ENCODE results near the gene TRIM33.

GRCh38 chr1:114462963-114463362 lies 48.0 kb downstream of the TRIM33 start:
- TF ChIP-seq, protein P1, sequence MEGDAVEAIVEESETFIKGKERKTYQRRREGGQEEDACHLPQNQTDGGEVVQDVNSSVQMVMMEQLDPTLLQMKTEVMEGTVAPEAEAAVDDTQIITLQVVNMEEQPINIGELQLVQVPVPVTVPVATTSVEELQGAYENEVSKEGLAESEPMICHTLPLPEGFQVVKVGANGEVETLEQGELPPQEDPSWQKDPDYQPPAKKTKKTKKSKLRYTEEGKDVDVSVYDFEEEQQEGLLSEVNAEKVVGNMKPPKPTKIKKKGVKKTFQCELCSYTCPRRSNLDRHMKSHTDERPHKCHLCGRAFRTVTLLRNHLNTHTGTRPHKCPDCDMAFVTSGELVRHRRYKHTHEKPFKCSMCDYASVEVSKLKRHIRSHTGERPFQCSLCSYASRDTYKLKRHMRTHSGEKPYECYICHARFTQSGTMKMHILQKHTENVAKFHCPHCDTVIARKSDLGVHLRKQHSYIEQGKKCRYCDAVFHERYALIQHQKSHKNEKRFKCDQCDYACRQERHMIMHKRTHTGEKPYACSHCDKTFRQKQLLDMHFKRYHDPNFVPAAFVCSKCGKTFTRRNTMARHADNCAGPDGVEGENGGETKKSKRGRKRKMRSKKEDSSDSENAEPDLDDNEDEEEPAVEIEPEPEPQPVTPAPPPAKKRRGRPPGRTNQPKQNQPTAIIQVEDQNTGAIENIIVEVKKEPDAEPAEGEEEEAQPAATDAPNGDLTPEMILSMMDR (conservative IDR thresholded peaks at IDR 0.05) = no peak
- no peak for TF ChIP-seq ZFX (IDR thresholded peaks at IDR 0.05)
